HG03025 (cell line): ENCODE data around the gene LRBA.

Experiments used
- ATAC-seq: cut with Tn5 transposase; IDR thresholded peaks from one replicate; pipeline ENCODE4 v1.9.1; 2021; ENCODE audit warnings: mild to moderate bottlenecking, moderate library complexity; ENCODE audit not compliant: unreplicated experiment, low FRiP score

LRBA gene

GRCh38 chr4:150316332-150317205 lies 698.5 kb downstream of the LRBA start:
- no peak for ATAC-seq

DNA sequence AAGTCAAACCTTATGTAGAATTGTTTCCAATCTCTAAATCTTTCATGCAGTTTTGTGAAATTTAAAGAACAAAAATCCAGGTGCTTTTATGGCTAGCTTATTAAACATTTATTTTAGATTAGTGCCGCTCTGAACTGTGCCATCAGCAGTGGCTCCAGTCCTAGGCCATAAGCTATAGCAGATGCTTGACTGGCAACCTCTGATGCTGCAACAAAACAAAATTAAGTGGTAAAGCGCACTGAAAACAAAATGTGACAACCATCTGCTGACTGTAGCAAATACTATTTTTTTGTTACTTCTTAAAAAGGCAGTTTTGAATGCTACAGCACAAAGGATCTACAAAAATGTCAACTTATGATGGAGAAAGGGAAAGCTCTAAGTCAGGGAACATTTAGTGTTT lies 699.4 kb downstream of the LRBA start:
- ATAC-seq: no peak

- no peak for ATAC-seq
Measured at GRCh38 chr4:150315175-150315574, 699.9 kb downstream of the LRBA start.

DNA sequence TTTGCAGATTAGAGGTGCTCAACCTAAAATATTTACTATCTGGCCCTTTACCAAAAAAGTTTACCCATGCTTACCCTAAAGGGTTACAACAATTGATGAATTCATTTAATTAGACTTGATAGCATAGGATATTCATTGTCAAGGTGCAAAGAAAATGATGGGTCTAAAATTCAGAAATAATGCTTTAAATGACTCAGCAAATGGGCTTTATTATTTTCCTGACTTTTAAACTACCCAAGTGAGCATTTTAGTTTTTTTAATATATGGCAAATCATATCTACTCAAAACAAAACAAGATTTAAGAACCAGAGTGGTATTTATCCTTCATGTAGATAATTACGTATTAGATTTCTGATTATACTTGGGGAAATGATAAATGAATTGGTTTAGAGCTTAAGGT lies 701.1 kb downstream of the LRBA start:
- ATAC-seq: no peak

DNA sequence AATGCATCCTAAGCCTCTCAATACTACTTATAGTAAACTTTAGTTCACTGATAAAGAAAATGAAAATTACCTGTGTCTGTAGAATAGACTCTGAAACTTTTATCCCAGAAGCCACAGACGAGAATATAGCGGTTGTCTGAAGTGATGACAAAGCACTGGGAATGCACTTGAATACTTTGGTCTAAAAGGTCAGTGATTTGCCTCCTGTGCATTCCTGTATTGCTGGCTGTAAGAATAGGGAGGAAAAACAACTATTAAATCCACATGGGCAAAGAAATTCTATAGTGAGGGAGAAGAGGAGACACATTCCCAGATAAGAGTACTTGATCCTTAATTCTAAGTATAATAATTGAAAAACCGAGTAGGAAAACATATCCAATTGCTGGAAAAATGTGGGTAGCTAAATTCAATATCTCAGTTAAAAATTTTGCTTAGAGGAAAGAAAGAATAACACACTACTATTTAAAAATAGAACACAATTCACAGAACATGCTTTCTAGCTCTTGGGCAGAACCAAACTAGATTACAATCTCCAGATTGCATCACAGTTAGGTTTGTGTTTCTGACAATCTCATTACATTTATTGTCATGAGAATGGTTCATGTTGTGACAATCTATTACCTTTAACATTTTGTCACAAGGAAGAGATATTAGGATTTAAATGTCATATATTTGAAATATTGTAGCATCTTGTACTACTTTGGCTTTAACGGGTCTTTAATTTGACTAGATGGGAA lies 704.8 kb downstream of the LRBA start:
- no peak for ATAC-seq

GRCh38 chr4:150308824-150309472 lies 706.1 kb downstream of the LRBA start:
- ATAC-seq: no peak

GRCh38 chr4:150306719-150307118 lies 708.4 kb downstream of the LRBA start:
- no peak for ATAC-seq

GRCh38 chr4:150305995-150306394 lies 709.1 kb downstream of the LRBA start:
- ATAC-seq: no peak

GRCh38 chr4:150302553-150302952 lies 712.5 kb downstream of the LRBA start:
- no peak for ATAC-seq

DNA sequence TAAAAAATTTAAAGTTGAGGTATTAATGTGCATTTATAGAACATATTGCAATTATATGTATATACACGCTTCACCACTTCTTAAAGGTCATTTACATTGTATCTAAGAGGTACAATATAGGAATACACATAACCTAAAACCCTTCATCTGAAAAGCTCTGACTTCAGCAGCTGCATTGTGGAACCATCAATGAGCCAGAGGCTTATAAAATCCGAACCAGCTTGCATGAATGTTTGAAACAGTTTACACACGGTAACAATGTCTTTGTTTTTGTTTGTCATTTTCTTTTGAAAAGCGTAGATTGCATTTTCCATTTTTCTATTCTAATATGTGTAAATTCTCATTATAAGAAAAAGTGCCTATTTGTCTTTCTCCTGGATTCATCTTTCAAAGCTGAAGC lies 715.3 kb downstream of the LRBA start:
- no peak for ATAC-seq

DNA sequence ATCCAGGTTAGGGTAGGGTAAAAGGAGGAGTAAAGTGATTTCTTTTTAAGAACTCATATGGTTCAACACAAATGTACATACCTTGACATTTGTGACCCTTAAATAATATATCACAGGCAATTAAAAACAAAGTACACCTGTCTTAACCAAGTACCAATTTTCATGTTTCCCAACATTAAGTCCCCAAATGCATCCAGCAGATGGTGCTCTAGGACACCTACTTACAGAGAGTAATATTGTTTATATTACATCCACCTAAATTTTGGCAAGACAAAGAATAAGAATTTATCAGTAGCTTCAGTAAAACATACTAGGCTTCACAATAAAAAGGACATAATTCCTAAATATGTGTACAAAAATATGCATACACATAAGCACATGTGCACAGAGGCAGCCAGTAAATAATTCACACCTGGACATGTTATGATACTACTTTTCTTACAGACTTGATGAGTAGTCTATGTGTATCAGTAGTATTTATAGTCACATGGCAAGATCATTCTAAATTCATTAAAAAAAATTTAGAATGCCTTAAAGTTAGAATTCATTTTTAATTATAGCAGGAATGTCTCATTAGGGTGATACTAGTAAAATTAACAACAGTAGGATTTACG lies 717.1 kb downstream of the LRBA start:
- no peak for ATAC-seq

GRCh38 chr4:150289881-150290280 lies 725.2 kb downstream of the LRBA start:
- ATAC-seq: no peak

GRCh38 chr4:150289198-150289597 lies 725.9 kb downstream of the LRBA start:
- ATAC-seq: no peak

GRCh38 chr4:150286656-150287055 lies 728.4 kb downstream of the LRBA start:
- ATAC-seq: no peak

DNA sequence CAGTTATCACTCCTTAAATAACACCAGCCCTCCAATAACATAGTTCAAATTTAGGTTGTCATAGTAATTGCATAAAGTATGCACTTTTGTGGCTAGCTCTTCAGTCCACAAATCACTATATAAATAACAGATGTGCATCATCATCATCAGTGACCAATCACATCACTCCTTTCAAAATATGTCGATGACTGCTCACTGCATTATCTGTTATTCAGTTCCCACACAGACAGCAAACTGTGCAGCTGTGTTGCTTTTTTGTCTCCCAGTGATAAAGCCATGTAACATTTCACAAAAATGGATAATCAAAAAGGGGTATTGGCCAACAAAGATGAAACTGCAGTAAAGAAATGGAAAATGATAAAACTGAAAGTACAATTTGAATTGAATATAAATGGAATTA lies 731.4 kb downstream of the LRBA start:
- ATAC-seq: no peak

DNA sequence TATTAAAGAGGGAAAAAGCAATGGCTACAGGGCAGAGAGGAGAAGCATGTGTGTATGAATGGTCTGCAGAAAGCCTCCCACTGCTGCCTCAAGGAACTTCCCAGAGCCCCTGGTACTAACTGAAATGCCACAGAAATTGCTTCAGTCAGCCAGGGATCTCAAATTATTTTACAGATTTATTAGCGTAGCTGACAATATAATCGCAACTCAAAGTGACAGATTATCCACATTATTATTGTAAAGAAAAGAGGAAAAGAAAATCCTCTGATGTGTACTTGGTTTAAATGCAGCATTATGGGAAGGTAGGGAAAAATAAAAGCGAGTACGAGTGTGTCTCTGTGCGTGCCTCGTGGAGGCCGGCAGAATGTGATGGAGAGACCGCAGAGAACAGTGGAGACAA lies 734.1 kb downstream of the LRBA start:
- ATAC-seq: no peak

DNA sequence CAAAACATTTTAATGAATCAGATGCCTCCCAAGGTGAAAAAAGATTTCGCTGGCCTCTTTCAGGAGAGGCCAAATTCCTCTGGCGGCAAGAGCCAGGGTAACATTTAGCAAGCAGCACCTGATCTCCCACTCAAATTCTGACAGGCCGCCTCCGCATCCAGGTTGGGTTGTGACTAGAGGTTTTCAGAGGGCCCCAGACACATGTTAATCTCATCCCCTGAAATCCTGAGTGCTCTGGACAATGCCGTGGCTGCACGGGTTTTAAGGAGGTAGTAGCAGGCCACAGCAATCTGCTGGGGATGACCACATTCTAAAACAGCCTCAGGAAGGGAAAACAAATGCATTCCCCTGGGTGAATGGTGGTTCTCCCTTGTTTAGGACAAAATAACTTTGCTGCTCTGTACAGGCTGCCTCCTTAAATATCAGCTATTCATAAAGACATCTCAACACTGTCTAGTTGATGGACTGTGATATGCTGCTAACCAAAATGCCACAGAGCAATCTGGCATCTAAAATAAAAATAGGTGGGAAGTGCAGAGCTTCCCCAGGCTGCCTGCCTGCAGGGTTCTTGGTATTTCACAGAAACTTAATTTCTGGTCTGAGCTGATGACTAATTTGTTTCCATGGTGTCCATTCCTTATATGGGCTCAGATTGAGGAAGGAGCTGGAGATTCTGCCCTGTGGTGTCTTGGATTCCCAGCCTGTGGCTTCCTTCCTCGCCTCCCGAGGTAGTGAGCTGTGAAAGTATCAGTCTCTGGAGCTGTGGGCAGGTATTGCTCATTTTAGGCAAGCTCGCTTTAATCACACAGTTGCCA lies 734.8 kb downstream of the LRBA start:
- ATAC-seq: no peak

DNA sequence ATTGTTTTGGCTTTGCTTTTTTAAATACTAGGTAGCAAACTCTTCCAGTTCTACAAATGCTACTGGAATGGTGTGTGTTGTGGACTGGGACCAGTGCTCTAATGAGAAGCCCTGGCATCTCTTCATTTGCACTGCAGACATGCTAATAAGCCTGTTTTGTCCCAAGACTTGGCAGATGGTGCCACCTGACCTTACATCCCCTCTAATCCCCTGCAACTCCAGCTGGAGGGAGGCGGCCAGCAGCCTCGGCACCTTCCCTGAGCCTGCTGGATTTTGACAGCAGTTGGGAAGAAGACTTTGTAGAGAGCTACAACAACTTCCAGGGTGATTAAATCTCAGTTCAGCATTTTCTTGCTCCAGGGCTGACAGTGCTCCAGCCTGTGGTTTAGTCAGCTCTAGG lies 736.9 kb downstream of the LRBA start:
- no peak for ATAC-seq

- ATAC-seq: no peak
Measured at GRCh38 chr4:150268444-150268843, 746.6 kb downstream of the LRBA start.

- no peak for ATAC-seq
Measured at GRCh38 chr4:150265806-150266205, 749.3 kb downstream of the LRBA start.
